HEK293 (cell line): ENCODE data around the gene NRF1.
A peak's percentile ranks its signal among the peaks of the same experiment; 100 is the strongest.

Experiments
- CTCF ChIA-PET: fragments of 350-600 bp; formaldehyde crosslinking; extraction: SDS; loops from one replicate; lab custom pipeline; 2021; ENCODE audit warnings: antibody characterized with exemption; lab: Yijun Ruan, JAX
- POLR2A ChIA-PET: fragments of 300-600 bp; formaldehyde crosslinking; extraction: SDS; loops from one replicate; lab custom pipeline; 2020; ENCODE audit warnings: antibody characterized with exemption, inconsistent platforms; lab: Yijun Ruan, JAX
- H3K27ac ChIP-seq: fragments of 200-500 bp; sonication (Bioruptor generic); 2 replicates; pipeline ENCODE4 v1.5.1; 2014; ENCODE audit warnings: low read depth, low read length, control low read depth, inconsistent platforms; ENCODE audit errors: extremely low read depth
- H3K36me3 ChIP-seq, 2 experiments: fragments of 200-500 bp in 1 of 2; sonication (Bioruptor generic) in 1 of 2; 1 replicate in 1 of 2; 2 replicates in 1 of 2; pipeline ENCODE4 v1.5.1; 2014 to 2017; ENCODE audit warnings: inconsistent platforms in 2 of 2, low read length in 2 of 2; ENCODE audit not compliant: control insufficient read depth in 2 of 2, insufficient read depth in 1 of 2
- H3K4me1 ChIP-seq: fragments of 200-500 bp; sonication (Bioruptor generic); 2 replicates; pipeline ENCODE4 v1.5.1; 2014; ENCODE audit warnings: mild to moderate bottlenecking, low read length, inconsistent platforms; ENCODE audit not compliant: control insufficient read depth, insufficient read depth
- H3K4me3 ChIP-seq: 2 replicates; pipeline ENCODE4 v1.5.1; 2011; ENCODE audit warnings: low read depth, mild to moderate bottlenecking, control low read depth, low read length, moderate library complexity
- H3K9me3 ChIP-seq: fragments of 200-500 bp; sonication (Bioruptor generic); 2 replicates; pipeline ENCODE4 v1.5.1; 2014; ENCODE audit warnings: low read depth, low read length, inconsistent platforms; ENCODE audit not compliant: control insufficient read depth, insufficient read depth
- BCL11B ChIP-seq: fragments of 450-650 bp; formaldehyde crosslinking; IDR thresholded peaks from 2 replicates; pipeline ENCODE4 v1.5.1; 2016; ENCODE audit warnings: low read depth, missing biosample characterization, missing genetic modification characterization
- EGR2 ChIP-seq: fragments of 450-650 bp; formaldehyde crosslinking; IDR thresholded peaks from 2 replicates; pipeline ENCODE4 v1.5.1; 2016; ENCODE audit warnings: low read depth, missing biosample characterization, missing genetic modification characterization
- IKZF3 ChIP-seq: fragments of 450-650 bp; IDR thresholded peaks from 2 replicates; pipeline ENCODE4 v1.5.0; 2018; ENCODE audit warnings: missing biosample characterization, mild to moderate bottlenecking, missing genetic modification characterization, moderate library complexity
- TSHZ1 ChIP-seq: fragments of 450-650 bp; formaldehyde crosslinking; IDR thresholded peaks from 2 replicates; pipeline ENCODE4 v1.5.1; 2016; ENCODE audit warnings: missing biosample characterization, missing genetic modification characterization, borderline replicate concordance
- ZBTB6 ChIP-seq: fragments of 450-650 bp; formaldehyde crosslinking; IDR thresholded peaks from 2 replicates; pipeline ENCODE4 v1.5.1; 2017; ENCODE audit warnings: missing biosample characterization, missing genetic modification characterization
- ZBTB8A ChIP-seq: fragments of 450-650 bp; formaldehyde crosslinking; IDR thresholded peaks from 2 replicates; pipeline ENCODE4 v1.5.1; 2016; ENCODE audit warnings: missing biosample characterization, missing genetic modification characterization
- ZNF112 ChIP-seq: fragments of 450-650 bp; formaldehyde crosslinking; IDR thresholded peaks from 2 replicates; pipeline ENCODE4 v1.5.0; 2017; ENCODE audit warnings: missing biosample characterization, missing genetic modification characterization
- ZNF138 ChIP-seq: fragments of 450-650 bp; formaldehyde crosslinking; IDR thresholded peaks from 2 replicates; pipeline ENCODE4 v1.5.1; 2016; ENCODE audit warnings: missing biosample characterization, missing genetic modification characterization, borderline replicate concordance
- ZNF175 ChIP-seq: fragments of 450-650 bp; formaldehyde crosslinking; IDR thresholded peaks from 2 replicates; pipeline ENCODE4 v1.5.1; 2016; ENCODE audit warnings: missing biosample characterization, missing genetic modification characterization
- ZNF214 ChIP-seq: fragments of 450-650 bp; formaldehyde crosslinking; IDR thresholded peaks from 2 replicates; pipeline ENCODE4 v1.5.1; 2017; ENCODE audit warnings: missing biosample characterization, mild to moderate bottlenecking, missing genetic modification characterization, borderline replicate concordance
- ZNF221 ChIP-seq: fragments of 450-650 bp; formaldehyde crosslinking; IDR thresholded peaks from 2 replicates; pipeline ENCODE4 v1.5.1; 2017; ENCODE audit warnings: missing biosample characterization, missing genetic modification characterization, borderline replicate concordance
- ZNF239 ChIP-seq: fragments of 450-650 bp; formaldehyde crosslinking; IDR thresholded peaks from 2 replicates; pipeline ENCODE4 v1.5.1; 2016; ENCODE audit warnings: missing biosample characterization, missing genetic modification characterization
- ZNF398 ChIP-seq: fragments of 450-650 bp; formaldehyde crosslinking; IDR thresholded peaks from 2 replicates; pipeline ENCODE4 v1.5.1; 2017; ENCODE audit warnings: missing biosample characterization, missing genetic modification characterization
- ZNF416 ChIP-seq: fragments of 450-650 bp; formaldehyde crosslinking; IDR thresholded peaks from 2 replicates; pipeline ENCODE4 v1.5.1; 2016; ENCODE audit warnings: missing biosample characterization, missing genetic modification characterization
- ZNF473 ChIP-seq: fragments of 450-650 bp; formaldehyde crosslinking; IDR thresholded peaks from 2 replicates; pipeline ENCODE4 v1.5.1; 2017; ENCODE audit warnings: missing biosample characterization, missing genetic modification characterization
- ZNF514 ChIP-seq: fragments of 450-650 bp; formaldehyde crosslinking; IDR thresholded peaks from 2 replicates; pipeline ENCODE4 v1.5.1; 2016; ENCODE audit warnings: missing biosample characterization, missing genetic modification characterization
- ZNF521 ChIP-seq: fragments of 450-650 bp; formaldehyde crosslinking; IDR thresholded peaks from 2 replicates; pipeline ENCODE4 v1.5.1; 2017; ENCODE audit warnings: missing biosample characterization, mild to moderate bottlenecking, missing genetic modification characterization
- ZNF529 ChIP-seq: fragments of 450-650 bp; formaldehyde crosslinking; IDR thresholded peaks from 2 replicates; pipeline ENCODE4 v1.5.1; 2017; ENCODE audit warnings: missing genetic modification characterization, missing biosample characterization; ENCODE audit not compliant: insufficient replicate concordance
- ZNF549 ChIP-seq: fragments of 450-650 bp; IDR thresholded peaks from 2 replicates; pipeline ENCODE4 v1.5.1; 2018; ENCODE audit warnings: missing biosample characterization, missing genetic modification characterization, mild to moderate bottlenecking, inconsistent platforms, moderate library complexity
- ZNF585B ChIP-seq: fragments of 450-650 bp; formaldehyde crosslinking; IDR thresholded peaks from 2 replicates; pipeline ENCODE4 v1.5.1; 2016; ENCODE audit warnings: missing biosample characterization, missing genetic modification characterization
- ZNF600 ChIP-seq: fragments of 450-650 bp; formaldehyde crosslinking; IDR thresholded peaks from 2 replicates; pipeline ENCODE4 v1.5.1; 2016; ENCODE audit warnings: missing biosample characterization, missing genetic modification characterization
- ZNF623 ChIP-seq: fragments of 450-650 bp; formaldehyde crosslinking; IDR thresholded peaks from 2 replicates; pipeline ENCODE4 v1.5.1; 2016; ENCODE audit warnings: missing biosample characterization, missing genetic modification characterization
- ZNF654 ChIP-seq: fragments of 450-650 bp; formaldehyde crosslinking; IDR thresholded peaks from 2 replicates; pipeline ENCODE4 v1.5.1; 2016; ENCODE audit warnings: low read depth, missing biosample characterization, missing genetic modification characterization
- ZNF692 ChIP-seq: fragments of 450-650 bp; formaldehyde crosslinking; IDR thresholded peaks from 2 replicates; pipeline ENCODE4 v1.5.1; 2016; ENCODE audit warnings: missing biosample characterization, missing genetic modification characterization
- ZNF777 ChIP-seq: fragments of 450-650 bp; formaldehyde crosslinking; IDR thresholded peaks from 2 replicates; pipeline ENCODE4 v1.5.1; 2017; ENCODE audit warnings: missing biosample characterization, missing genetic modification characterization, borderline replicate concordance
- ZNF785 ChIP-seq: fragments of 450-650 bp; formaldehyde crosslinking; IDR thresholded peaks from 2 replicates; pipeline ENCODE4 v1.5.1; 2016; ENCODE audit warnings: missing biosample characterization, missing genetic modification characterization
- ZSCAN23 ChIP-seq: fragments of 450-650 bp; formaldehyde crosslinking; IDR thresholded peaks from 2 replicates; pipeline ENCODE4 v1.5.1; 2016; ENCODE audit warnings: missing biosample characterization, missing genetic modification characterization
- TF ChIP-seq, protein P1 (sequence below): fragments of 450-650 bp; formaldehyde crosslinking; IDR thresholded peaks from 2 replicates; pipeline ENCODE4 v1.5.1; 2016; ENCODE audit warnings: missing biosample characterization, missing genetic modification characterization

NRF1 gene

DNA sequence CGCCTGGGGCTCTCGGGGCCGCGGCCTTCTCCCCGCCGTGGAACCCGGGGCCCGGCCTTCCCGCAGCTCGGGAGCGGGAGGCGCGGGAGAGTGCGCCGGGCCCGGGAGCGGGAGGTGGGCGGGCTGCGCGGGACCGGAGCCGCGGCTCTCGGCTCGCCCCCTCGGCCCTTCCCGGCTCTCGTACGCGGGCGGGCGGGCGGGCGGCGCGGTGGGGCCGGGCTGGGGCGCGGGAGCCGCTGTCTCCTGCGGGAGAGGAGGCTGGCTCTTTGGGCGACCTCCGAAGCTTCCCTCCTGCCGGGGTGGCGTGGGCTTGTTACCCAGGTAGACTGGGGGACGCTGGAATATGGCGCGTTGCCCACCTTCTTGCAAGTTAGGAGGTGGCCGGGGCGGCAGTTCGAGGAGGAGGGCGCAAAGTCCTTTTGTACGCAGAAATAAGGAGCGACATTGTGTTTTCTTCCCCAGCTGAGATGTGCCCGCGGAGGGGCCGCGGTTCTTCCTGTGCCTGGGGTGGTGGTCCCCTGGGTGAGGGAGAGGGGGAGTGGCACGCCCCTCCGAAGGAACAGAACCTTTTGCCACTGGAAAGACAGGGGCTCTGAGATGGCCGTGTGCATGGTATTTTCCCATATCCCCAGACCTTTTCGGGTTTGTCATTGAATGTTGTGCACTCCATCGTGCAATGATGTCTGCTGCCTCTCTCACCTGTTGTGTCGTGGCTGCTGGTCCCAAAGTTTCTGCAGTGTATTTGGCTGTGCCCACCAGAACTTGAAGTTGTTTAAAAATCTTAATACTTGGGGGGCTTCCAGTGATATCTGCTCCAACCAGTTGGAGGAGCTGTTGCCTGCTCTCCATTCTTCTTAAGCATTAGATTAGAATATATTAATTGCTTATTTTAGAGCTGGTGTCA lies 844 bp downstream of the NRF1 start:
- POLR2A ChIA-PET = interaction anchor here (0.5 to 1.6 kb wide), 10 partner anchors 9 to 1121 kb away, joined by 3 to 5 read pairs (median 4); partner anchors contain the start of gene STRIP2
- H3K27ac ChIP-seq = peak overlapping the region; percentile 97
- H3K4me3 ChIP-seq = peak overlapping the region; percentile 96
- no peaks in the 10 kb centered on the region for H3K9me3 ChIP-seq
- CTCF ChIA-PET = interaction anchor here (0.6 to 1.8 kb wide), 11 partner anchors 8 to 712 kb away, joined by 3 to 11 read pairs (median 3); no protein-coding TSS in a partner anchor
- H3K36me3 ChIP-seq = peaks cover 0 to 14% of the 10 kb centered on the region in 2 experiments; a peak in 1 of 3 replicates
- peaks cover 24% of the 10 kb centered on the region for H3K4me1 ChIP-seq
- TF ChIP-seq ZNF623 (tag by site-specific recombination) (no peak), ZNF112 (no peak), ZBTB8A (no peak; the same call in 1 of the 2 replicates), ZNF549 (tag by site-specific recombination) (no peak), IKZF3 (tag by site-specific recombination) (peak; percentile 28; the same call in 1 of the 2 replicates), BCL11B (no peak), ZNF654 (tag by site-specific recombination) (peak; percentile 41), EGR2 (peak; percentile 61), ZNF514 (tag by site-specific recombination) (no peak), ZNF529 (tag by site-specific recombination) (no peak), ZNF239 (tag by site-specific recombination) (no peak), ZNF692 (no peak), ZNF600 (tag by site-specific recombination) (no peak), ZNF214 (tag by site-specific recombination) (no peak), ZNF416 (tag by site-specific recombination) (no peak), ZNF785 (no peak), ZNF521 (tag by site-specific recombination) (no peak), ZSCAN23 (tag by site-specific recombination) (no peak), ZNF585B (tag by site-specific recombination) (no peak), ZNF138 (tag by site-specific recombination) (no peak), ZNF777 (tag by site-specific recombination) (no peak), ZNF473 (no peak), ZBTB6 (tag by site-specific recombination) (0 out of 2 replicates have a peak, but pooled peaks have one; percentile 3), ZNF221 (tag by site-specific recombination) (no peak), ZNF175 (tag by site-specific recombination) (no peak), TSHZ1 (tag by site-specific recombination) (no peak), ZNF398 (tag by site-specific recombination) (no peak)
- TF ChIP-seq, protein P1, sequence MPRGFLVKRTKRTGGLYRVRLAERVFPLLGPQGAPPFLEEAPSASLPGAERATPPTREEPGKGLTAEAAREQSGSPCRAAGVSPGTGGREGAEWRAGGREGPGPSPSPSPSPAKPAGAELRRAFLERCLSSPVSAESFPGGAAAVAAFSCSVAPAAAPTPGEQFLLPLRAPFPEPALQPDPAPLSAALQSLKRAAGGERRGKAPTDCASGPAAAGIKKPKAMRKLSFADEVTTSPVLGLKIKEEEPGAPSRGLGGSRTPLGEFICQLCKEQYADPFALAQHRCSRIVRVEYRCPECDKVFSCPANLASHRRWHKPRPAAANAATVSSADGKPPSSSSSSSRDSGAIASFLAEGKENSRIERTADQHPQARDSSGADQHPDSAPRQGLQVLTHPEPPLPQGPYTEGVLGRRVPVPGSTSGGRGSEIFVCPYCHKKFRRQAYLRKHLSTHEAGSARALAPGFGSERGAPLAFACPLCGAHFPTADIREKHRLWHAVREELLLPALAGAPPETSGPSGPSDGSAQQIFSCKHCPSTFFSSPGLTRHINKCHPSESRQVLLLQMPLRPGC (tag by site-specific recombination) = no peak
